Esophagus squamous epithelium (tissue), 5 donors: ENCODE measurements around the gene STAT1. TPM values are rescaled to one million over a fixed set of nuclear protein-coding genes. Genes with fewer than 3 reads are reported as not detected.

Experiments
- DNase-seq: peaks from one replicate; lab custom pipeline; 2025; lab: John Stamatoyannopoulos, UW
- H3K27ac ChIP-seq, 4 donors: fragments of 200-600 bp; sonication (generic); one replicate each; pipeline ENCODE4 v1.5.1; 2016 to 2019; ENCODE audit warnings: mild to moderate bottlenecking in 1 of 4
- H3K27me3 ChIP-seq, 4 donors: fragments of 200-600 bp; sonication (generic); 1 replicate in 3 of 4; 2 replicates in 1 of 4; pipeline versions ENCODE4 v1.5.1 to v1.6.0; 2017 to 2021; ENCODE audit warnings: antibody characterized with exemption in 1 of 4
- H3K36me3 ChIP-seq, 3 donors: fragments of 200-600 bp; sonication (generic); one replicate each; pipeline ENCODE4 v1.5.1; 2016 to 2019
- H3K4me1 ChIP-seq, 3 donors: fragments of 200-600 bp; sonication (generic); one replicate each; pipeline ENCODE4 v1.5.1; 2017 to 2019
- H3K4me3 ChIP-seq, 4 donors: fragments of 200-600 bp; sonication (generic); 1 replicate in 3 of 4; 2 replicates in 1 of 4; pipeline ENCODE4 v1.5.1; 2016 to 2019; ENCODE audit warnings: mild to moderate bottlenecking in 2 of 4, moderate library complexity in 1 of 4
- H3K9me3 ChIP-seq, 3 donors: fragments of 200-600 bp; sonication (generic); one replicate each; pipeline ENCODE4 v1.5.1; 2016 to 2019
- POLR2A ChIP-seq, 4 donors: fragments of 450-650 bp; IDR thresholded peaks; one replicate each; pipeline ENCODE4 v1.6.1; 2017; ENCODE audit warnings: antibody characterized with exemption in 4 of 4, mild to moderate bottlenecking in 4 of 4, moderate library complexity in 3 of 4
- WGBS, 2 donors: methylation state at CpG; one replicate each; pipeline ENCODE4 v1.1.5; 2018; 5-methylcytosine and 5-hydroxymethylcytosine counted together
- intact Hi-C: fragments of 100-400 bp; cut with DNase I; formaldehyde crosslinking; loops from one replicate; pipeline ENCODE4 v1.15.0; 2022
- total RNA-seq, 4 donors: library from RNA; depleted of rRNA; stranded (reverse); fragments of >200 nt; gene quantifications; one replicate each; pipeline ENCODE4 v1.1.0, GENCODE V29; 2016
- TF ChIP-seq, protein P1 (sequence below), 6 experiments: fragments of 450-650 bp in 4 of 6; fragments of 200-600 bp in 2 of 6; sonication (generic) in 2 of 6; IDR thresholded peaks; one replicate each; pipeline ENCODE4 v1.5.1; 2016 to 2019; ENCODE audit warnings: antibody characterized with exemption in 6 of 6, mild to moderate bottlenecking in 4 of 6, moderate library complexity in 4 of 6
- donor health status: DM: yes; HTN: yes; CAD: no.

Gene STAT1
- total RNA-seq, 4 donors from 2014 or later: 23.6 to 58.9 (median 36.1) TPM

GRCh38 chr2:190976521-190976920, 37.5 kb downstream of the STAT1 start:
- no peak for DNase-seq
- Histone ChIP-seq H3K27me3 (no peaks in the 10 kb centered on the region), H3K27ac (no peak overlapping the region), H3K9me3 (no peaks in the 10 kb centered on the region), H3K36me3 (peaks cover 24 to 100% (median 64%) of the 10 kb centered on the region in 3 donors), H3K4me1 (peaks cover 0 to 3% (median 0%) of the 10 kb centered on the region in 3 donors), H3K4me3 (no peak overlapping the region)
- 82 to 90% methylated on average over 2 of the region's 2 CpGs for WGBS, 2 donors
- TF ChIP-seq, protein P1, sequence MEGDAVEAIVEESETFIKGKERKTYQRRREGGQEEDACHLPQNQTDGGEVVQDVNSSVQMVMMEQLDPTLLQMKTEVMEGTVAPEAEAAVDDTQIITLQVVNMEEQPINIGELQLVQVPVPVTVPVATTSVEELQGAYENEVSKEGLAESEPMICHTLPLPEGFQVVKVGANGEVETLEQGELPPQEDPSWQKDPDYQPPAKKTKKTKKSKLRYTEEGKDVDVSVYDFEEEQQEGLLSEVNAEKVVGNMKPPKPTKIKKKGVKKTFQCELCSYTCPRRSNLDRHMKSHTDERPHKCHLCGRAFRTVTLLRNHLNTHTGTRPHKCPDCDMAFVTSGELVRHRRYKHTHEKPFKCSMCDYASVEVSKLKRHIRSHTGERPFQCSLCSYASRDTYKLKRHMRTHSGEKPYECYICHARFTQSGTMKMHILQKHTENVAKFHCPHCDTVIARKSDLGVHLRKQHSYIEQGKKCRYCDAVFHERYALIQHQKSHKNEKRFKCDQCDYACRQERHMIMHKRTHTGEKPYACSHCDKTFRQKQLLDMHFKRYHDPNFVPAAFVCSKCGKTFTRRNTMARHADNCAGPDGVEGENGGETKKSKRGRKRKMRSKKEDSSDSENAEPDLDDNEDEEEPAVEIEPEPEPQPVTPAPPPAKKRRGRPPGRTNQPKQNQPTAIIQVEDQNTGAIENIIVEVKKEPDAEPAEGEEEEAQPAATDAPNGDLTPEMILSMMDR (IDR thresholded peaks at IDR 0.05): no peak
- TF ChIP-seq POLR2A (IDR thresholded peaks at IDR 0.05): no peak
- intact Hi-C loops: no loop called here

DNA sequence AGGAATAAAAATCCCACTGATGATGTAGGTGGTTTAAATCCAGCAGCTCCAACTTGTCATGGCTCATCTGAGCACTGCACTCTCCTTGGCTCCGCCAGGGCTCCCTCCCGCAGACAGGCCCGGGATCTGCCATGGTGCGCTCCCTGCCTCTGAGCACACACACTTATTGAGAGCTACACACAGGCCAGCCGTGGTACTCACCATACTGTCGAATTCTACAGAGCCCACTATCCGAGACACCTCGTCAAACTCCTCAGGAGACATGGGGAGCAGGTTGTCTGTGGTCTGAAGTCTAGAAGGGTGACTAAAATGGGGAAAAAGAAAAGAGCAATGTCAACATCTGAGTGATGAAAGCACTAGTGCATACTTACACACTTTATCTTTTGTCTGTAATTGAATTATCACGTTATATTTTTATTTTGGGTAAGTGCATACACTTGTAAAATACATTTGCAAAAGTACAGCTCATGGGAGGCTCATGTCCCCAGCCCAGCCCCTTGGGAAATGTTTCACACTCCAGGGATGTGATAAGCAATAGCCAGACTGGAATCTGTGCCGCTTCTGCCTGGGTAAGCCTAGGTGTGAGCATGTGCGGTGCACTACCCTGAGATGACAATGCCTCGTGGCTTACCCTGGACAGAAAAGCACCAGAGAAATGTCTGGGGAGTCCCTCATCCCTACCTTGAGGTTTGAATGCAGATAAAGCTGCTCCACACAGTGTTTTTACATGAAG, 39.2 kb downstream of the STAT1 start:
- no peaks in the 10 kb centered on the region for H3K9me3 ChIP-seq
- no peaks in the 10 kb centered on the region for H3K27me3 ChIP-seq
- no peak overlapping the region for H3K27ac ChIP-seq
- peaks cover 0 to 3% (median 0%) of the 10 kb centered on the region in 3 donors for H3K4me1 ChIP-seq
- intact Hi-C loops: no loop called here
- H3K36me3 ChIP-seq: peaks cover 24 to 100% (median 48%) of the 10 kb centered on the region in 3 donors
- WGBS, 2 donors: 92% methylated on average over 12 of the region's 12 CpGs
- TF ChIP-seq POLR2A (IDR thresholded peaks at IDR 0.05): no peak
- no peak overlapping the region for H3K4me3 ChIP-seq
- no peak for DNase-seq

DNA sequence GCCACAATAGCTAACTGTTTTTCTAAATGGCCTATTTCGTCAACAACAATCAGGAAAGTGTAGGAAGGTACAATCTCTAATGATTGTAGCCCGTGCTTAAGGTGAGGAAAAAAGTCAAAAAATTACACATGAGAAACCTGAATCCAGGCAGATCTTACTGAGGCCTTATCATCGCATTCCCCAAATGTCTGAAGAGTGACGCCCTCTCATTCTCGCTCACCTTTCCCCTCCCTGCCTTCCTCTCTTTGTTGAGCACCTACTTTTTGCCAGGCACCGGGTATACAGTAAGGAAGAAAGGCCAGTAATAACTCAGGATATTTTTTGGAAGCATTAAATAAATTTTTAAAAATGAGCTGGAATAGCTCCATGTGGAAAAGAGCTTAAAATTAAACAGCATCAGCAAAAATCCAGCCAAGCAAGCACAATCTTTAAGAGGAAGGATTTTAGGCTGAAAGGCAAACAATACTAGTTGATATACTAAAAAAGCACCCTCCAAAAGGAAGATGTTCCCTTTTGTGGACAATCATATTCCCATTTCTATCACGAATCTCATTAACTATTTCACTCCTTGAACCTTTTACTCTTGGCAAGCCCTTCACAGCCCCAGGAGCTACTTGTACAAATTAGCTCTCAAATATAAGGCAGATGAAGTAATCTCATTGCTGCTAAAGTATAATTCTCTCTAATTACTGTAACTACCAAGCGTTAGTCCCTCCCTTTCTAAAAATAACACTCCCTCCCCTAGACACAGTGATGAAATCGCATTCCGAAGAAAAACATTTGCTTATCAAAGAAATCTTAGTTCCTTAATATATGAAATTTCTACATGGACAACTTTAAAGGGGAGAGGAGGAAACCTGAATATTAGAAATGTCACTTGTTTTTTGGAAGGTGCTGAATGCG, 40.0 kb downstream of the STAT1 start:
- 76 to 89% methylated on average over 10 to 11 of the region's 11 CpGs for WGBS, 2 donors
- DNase-seq: no peak
- intact Hi-C loops: no loop called here
- no peak for TF ChIP-seq POLR2A (IDR thresholded peaks at IDR 0.05)
- TF ChIP-seq, protein P1 (IDR thresholded peaks at IDR 0.05): no peak
- Histone ChIP-seq H3K4me3 (no peak overlapping the region), H3K27ac (peak overlapping the region in 1 of 4 donors; percentile 14), H3K9me3 (no peaks in the 10 kb centered on the region), H3K27me3 (no peaks in the 10 kb centered on the region), H3K36me3 (peaks cover 23 to 100% (median 43%) of the 10 kb centered on the region in 3 donors), H3K4me1 (peaks cover 0 to 3% (median 0%) of the 10 kb centered on the region in 3 donors)

DNA sequence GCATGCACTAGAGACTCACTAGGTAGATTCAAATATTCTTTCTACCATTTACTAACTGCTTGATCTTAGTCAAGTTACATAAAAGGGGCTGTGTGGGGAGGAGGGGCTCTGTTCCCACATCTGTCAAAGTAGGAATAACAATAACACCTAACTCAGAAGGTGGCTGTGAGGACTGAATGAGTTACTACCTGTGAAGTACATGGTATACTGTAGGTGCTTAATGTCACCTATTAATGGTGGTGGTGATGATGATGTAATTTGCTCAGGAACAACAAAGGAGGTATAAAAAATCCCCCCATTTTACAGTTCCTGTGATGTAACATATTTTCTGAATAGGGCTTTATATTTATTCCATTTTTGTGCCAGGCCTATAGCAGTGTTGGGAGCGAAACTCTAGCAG, 40.7 kb downstream of the STAT1 start:
- Histone ChIP-seq H3K27ac (peak overlapping the region in 1 of 4 donors; percentile 5), H3K4me1 (peaks cover 0 to 3% (median 0%) of the 10 kb centered on the region in 3 donors), H3K36me3 (peaks cover 16 to 100% (median 36%) of the 10 kb centered on the region in 3 donors), H3K9me3 (no peaks in the 10 kb centered on the region), H3K27me3 (no peaks in the 10 kb centered on the region), H3K4me3 (no peak overlapping the region)
- intact Hi-C loops: no loop called here
- TF ChIP-seq, protein P1 (IDR thresholded peaks at IDR 0.05): no peak
- no peak for TF ChIP-seq POLR2A (IDR thresholded peaks at IDR 0.05)
- 94 to 100% methylated on average over 1 of the region's 1 CpG for WGBS, 2 donors
- no peak for DNase-seq

DNA sequence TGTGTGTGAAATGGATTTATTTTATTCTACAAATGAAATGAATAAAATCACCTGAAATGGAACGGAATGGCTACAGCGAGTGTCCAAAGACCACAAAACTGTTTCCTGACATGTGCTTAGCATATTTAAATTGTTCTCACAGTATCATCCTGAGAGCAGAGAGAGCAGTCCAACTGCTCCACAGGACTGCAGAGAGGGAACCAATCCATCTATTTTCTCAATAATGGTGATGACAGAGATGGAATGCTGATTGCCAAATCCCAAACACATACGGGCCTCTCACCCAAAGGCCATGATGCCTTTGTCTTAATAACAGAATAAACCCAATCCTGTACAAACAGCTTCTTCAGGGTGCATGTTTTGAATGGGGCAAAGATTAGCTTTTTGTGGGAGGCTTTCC, 41.1 kb downstream of the STAT1 start:
- peaks cover 13 to 100% (median 32%) of the 10 kb centered on the region in 3 donors for H3K36me3 ChIP-seq
- H3K4me1 ChIP-seq: peaks cover 0 to 3% (median 0%) of the 10 kb centered on the region in 3 donors
- intact Hi-C loops: no loop called here
- H3K27me3 ChIP-seq: no peaks in the 10 kb centered on the region
- no peak for TF ChIP-seq POLR2A (IDR thresholded peaks at IDR 0.05)
- TF ChIP-seq, protein P1 (IDR thresholded peaks at IDR 0.05): no peak
- DNase-seq: no peak
- no peaks in the 10 kb centered on the region for H3K9me3 ChIP-seq
- H3K4me3 ChIP-seq: no peak overlapping the region
- WGBS, 2 donors: 64 to 82% methylated on average over 3 of the region's 3 CpGs
- peak overlapping the region in 1 of 4 donors; percentile 5 for H3K27ac ChIP-seq
